ENCODE measurements around the gene B4GALT5. TPM values are rescaled to one million over a fixed set of nuclear protein-coding genes. Genes with fewer than 3 reads are reported as not detected.

Gene B4GALT5
- total RNA-seq, 2 donors from 2014 or later: 62.1 to 74.9 TPM

DNA sequence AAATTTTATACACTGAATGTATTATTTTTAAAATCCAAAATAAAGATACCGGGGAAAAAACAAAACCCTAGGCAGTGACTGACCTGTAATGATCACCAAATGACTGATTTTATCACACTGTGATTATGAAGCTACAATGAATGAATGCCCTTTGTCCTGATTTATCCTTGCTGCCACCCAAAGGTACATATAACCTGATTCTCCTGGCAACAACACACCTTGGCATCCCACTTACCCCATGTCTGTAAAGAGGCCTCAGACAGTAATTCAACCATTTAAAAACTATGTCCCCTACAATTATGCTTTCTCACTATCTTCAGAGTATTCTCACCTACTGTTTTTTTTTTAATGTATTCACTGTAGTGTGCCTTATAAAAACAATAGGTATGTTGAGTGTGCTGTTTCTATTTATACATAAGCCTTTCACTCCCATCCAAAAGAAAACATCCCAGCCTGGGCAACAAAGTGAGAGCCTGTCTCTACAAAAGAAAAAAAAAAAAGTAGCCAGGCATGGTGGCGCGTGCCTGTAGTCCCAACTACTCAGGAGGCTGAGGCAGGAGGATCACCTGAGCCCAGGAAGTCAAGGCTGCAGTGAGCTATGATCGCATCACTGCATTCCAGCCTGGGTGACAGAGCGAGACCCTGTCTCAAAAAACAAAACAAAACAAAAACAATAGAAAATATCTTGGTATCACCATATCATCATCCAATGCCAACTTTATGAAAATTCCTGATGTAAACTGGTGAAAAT lies 21.7 kb downstream of the B4GALT5 start:
- no peak for DNase-seq (ENCODE audit: low spot score)
- Mint-ChIP-seq H3K9me3 (no peaks in the 10 kb centered on the region), H3K27ac (peak overlapping the region; percentile 35 to 97), H3K27me3 (no peaks in the 10 kb centered on the region), H3K36me3 (no peaks in the 10 kb centered on the region), H3K4me1 (ENCODE audit: low read depth in 2 of 2) (peaks cover 60 to 76% of the 10 kb centered on the region in 2 donors), H3K4me3 (no peak overlapping the region)
- no peak for ATAC-seq

DNA sequence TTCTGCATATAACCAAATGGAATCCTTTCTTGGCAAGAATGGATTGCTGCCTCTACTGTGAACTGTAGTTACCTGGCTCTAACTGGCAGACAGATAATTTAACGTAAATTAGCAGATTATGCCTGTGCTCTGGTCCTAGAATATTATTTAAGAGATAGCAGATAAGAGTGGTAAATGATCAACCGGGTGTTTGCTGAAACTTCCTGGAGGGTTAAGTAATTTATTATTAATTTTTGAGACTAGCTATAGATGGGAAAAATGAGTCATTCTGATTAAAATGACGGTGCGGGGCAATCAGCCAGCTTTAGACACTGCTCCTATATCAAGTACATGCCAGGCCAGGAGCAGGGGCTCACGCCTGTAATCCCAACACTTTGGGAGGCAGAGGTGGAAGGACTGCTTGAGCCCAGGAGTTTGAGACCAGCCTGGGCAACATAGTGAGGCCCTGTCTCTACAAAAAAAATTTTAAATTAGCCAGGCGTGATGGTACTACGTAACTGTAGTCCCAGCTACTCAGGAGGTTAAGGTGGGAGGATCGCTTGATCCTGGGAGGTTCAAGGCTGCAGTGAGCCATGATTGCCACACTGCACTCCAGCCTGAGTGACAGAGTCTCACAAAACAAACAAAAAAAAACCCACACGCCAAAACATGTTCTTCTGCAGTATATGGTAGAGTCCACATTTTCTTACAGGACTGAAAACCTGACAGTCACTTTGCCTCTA lies 22.6 kb downstream of the B4GALT5 start:
- H3K27me3 Mint-ChIP-seq: no peaks in the 10 kb centered on the region
- peaks cover 62 to 77% of the 10 kb centered on the region in 2 donors for H3K4me1 Mint-ChIP-seq (ENCODE audit: low read depth in 2 of 2)
- H3K9me3 Mint-ChIP-seq: no peaks in the 10 kb centered on the region
- no peak for DNase-seq (ENCODE audit: low spot score)
- no peak overlapping the region for H3K4me3 Mint-ChIP-seq
- no peak for ATAC-seq
- no peaks in the 10 kb centered on the region for H3K36me3 Mint-ChIP-seq
- peak overlapping the region; percentile 35 for H3K27ac Mint-ChIP-seq

DNA sequence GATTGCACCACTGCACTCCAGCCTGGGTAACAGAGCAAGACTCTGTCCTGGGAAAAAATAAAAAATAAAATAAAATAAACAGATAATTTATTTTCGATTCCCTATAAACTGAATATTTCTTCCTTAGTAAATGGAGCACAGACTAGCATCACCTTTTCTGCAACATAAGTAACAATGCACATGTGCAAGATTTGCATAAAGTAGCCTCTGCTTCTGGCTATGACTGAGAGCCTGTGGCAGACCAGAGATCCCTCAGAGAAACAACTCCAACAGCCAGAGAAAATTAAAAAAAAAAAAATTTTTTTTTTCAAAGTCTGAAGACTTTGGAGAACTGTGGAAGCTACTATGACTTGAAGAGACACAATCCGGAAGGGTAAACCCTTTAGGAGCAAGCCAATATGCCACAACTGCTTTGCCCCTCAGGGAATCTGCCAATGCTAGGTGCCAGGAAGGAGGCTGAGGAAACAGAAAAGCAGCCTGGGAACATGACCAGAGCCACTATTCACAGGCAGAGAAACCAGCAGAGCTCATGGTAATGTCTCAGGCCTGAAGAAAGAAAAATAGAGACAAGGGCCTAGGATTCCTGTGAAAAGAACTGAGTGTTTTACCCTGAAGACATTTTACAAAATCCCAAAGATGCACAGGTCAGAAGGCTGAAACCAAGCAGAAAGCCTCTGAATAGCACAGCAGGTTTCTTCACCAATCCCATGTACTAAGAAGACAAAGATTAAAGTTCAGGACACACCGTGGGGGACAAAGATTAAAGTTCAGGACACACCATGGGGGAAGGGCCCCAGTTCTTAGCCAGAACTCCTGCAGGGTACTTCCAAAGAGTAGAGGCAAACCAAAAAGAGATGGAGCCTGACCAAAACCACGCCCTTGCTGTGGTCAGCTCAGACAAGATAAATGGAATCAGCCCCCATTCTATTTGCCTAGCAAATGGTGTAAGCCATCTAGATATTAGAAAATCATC lies 25.8 kb downstream of the B4GALT5 start:
- peak overlapping the region; percentile 56 to 90 for H3K27ac Mint-ChIP-seq
- no peak overlapping the region for H3K4me3 Mint-ChIP-seq
- ATAC-seq (no peak), DNase-seq (ENCODE audit: low spot score) (no peak)
- no peaks in the 10 kb centered on the region for H3K27me3 Mint-ChIP-seq
- H3K36me3 Mint-ChIP-seq: no peaks in the 10 kb centered on the region
- peaks cover 53 to 71% of the 10 kb centered on the region in 2 donors for H3K4me1 Mint-ChIP-seq (ENCODE audit: low read depth in 2 of 2)
- no peaks in the 10 kb centered on the region for H3K9me3 Mint-ChIP-seq

DNA sequence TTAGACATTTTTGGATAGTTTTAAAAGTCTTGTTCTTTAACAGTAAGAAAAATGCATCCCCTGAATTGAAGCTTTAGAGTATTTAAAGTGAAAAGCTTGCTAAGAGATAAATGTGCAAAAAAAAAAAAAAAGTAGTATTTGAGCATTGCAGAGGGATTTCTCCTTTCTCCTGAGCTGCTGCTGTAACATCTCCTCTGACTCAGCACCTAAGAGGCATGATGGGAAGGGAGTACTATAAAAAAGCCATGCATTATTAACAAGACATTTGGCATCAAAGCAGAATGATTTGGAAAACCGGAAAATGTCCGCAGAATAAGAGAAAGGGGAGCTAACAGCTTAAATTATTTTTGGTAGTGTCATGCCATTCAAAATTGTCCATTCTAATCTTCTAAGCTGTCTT lies 27.9 kb downstream of the B4GALT5 start:
- ATAC-seq (no peak), DNase-seq (ENCODE audit: low spot score) (no peak)
- H3K4me3 Mint-ChIP-seq: peak overlapping the region; percentile 56
- no peaks in the 10 kb centered on the region for H3K27me3 Mint-ChIP-seq
- H3K4me1 Mint-ChIP-seq (ENCODE audit: low read depth in 2 of 2): peaks cover 65 to 79% of the 10 kb centered on the region in 2 donors
- H3K36me3 Mint-ChIP-seq: no peaks in the 10 kb centered on the region
- no peaks in the 10 kb centered on the region for H3K9me3 Mint-ChIP-seq
- peak overlapping the region; percentile 40 to 54 for H3K27ac Mint-ChIP-seq

DNA sequence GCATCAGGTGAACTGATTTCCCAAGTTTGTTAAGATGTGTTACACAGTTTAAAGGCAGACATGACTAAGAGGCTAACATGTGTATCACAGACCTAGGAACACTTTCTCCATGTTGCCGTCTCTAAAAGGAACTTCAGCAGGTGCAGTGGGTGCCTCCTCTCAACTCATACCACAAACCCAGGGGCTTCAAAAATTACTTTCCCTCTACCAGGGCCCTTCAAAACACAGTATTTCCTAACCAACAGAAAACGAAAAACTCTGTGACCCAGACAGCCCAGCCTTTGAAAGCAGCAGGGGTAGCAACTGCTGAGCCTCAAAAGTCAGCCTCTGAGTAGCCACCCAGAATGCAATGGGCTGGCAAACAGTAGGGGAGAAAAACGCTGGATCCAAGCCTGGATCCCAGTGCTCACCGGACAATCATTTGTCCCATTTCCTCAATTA lies 28.5 kb downstream of the B4GALT5 start:
- peak; percentile 16 to 55 for ATAC-seq

DNA sequence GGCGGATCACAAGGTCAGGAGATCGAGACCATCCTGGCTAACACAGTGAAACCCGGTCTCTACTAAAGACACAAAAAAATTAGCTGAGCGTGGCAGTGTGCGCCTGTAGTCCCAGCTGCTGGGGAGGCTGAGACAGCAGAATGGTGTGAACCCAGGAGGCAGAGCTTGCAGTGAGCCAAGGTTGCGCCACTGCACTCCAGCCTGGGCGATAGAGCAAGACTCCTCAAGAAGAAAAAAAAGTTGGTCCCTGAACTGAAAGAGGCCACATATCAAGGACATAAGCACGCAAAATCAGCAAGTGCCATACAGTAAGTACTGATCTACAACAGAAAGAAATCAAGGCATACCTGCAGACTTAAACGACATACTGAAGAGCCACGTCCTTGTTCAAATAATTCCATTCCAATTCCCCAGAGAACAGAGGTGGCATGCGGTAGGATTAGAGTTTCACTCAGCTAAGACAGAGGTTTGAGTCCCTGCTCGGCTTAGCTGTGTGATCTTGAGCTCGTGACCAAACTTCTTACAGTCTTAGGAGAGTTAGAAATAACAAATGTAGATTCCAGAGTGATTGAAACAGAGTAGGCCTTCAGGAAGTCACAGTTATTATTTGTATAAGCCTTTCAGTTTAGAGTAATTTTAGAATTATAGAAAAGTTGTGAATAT lies 29.2 kb downstream of the B4GALT5 start:
- Mint-ChIP-seq H3K4me1 (ENCODE audit: low read depth in 2 of 2) (peaks cover 65 to 82% of the 10 kb centered on the region in 2 donors), H3K9me3 (no peaks in the 10 kb centered on the region), H3K27ac (peak overlapping the region; percentile 54 to 83), H3K27me3 (no peaks in the 10 kb centered on the region), H3K4me3 (peak overlapping the region; percentile 62), H3K36me3 (no peaks in the 10 kb centered on the region)
- ATAC-seq (no peak), DNase-seq (ENCODE audit: low spot score) (no peak)

More for the DNA sequence above, 28.5 kb downstream of the B4GALT5 start:
- H3K9me3 Mint-ChIP-seq: no peaks in the 10 kb centered on the region
- peak overlapping the region; percentile 54 to 83 for H3K27ac Mint-ChIP-seq
- no peak for DNase-seq (ENCODE audit: low spot score)
- peaks cover 67 to 82% of the 10 kb centered on the region in 2 donors for H3K4me1 Mint-ChIP-seq (ENCODE audit: low read depth in 2 of 2)
- peak overlapping the region; percentile 62 for H3K4me3 Mint-ChIP-seq
- no peaks in the 10 kb centered on the region for H3K27me3 Mint-ChIP-seq
- no peaks in the 10 kb centered on the region for H3K36me3 Mint-ChIP-seq

DNA sequence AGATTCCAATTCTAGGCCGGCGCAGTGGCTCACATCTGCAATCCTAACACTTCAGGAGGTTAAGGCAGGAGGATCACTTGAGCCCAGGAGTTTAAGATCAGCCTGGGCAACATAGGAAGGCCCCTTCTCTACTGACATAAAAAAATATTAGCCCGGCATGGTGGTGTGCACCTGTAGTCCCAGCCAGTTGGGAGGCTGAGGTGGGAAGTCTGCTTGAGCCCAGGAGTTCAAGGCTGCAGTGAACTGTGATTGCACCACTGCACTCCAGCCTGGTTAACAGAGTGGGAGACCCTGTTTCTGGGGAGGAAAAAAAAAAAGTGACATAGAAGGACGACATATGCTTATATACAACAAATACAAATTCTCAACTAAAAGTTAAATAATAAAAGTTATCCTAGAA lies 30.9 kb downstream of the B4GALT5 start:
- DNase-seq (ENCODE audit: low spot score) (no peak), ATAC-seq (no peak)
- peaks cover 69 to 82% of the 10 kb centered on the region in 2 donors for H3K4me1 Mint-ChIP-seq (ENCODE audit: low read depth in 2 of 2)
- H3K27ac Mint-ChIP-seq: peak overlapping the region; percentile 95 to 97
- no peaks in the 10 kb centered on the region for H3K36me3 Mint-ChIP-seq
- H3K9me3 Mint-ChIP-seq: no peaks in the 10 kb centered on the region
- peak overlapping the region; percentile 76 for H3K4me3 Mint-ChIP-seq
- no peaks in the 10 kb centered on the region for H3K27me3 Mint-ChIP-seq

DNA sequence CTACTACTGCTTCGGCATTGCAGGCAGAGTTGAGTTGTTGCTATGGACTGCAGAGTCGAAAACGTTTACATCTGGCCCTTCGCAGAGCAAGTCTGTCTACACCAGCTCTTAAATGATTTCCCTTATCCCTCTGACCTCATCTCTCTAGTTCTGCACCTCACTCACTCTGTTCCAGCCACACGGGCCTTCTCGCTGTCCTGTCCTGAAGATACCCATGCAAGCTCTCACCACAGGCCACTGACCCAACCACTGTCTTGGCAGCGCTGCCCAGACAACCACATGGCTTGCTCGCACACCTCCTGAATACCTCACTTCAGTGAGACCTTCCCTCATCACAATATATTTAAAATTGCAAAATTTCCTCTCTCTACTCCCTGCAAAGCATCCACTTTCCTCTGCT lies 31.4 kb downstream of the B4GALT5 start:
- no peaks in the 10 kb centered on the region for H3K27me3 Mint-ChIP-seq
- no peaks in the 10 kb centered on the region for H3K36me3 Mint-ChIP-seq
- H3K9me3 Mint-ChIP-seq: no peaks in the 10 kb centered on the region
- DNase-seq (ENCODE audit: low spot score) (no peak), ATAC-seq (peak; percentile 48 to 56)
- H3K4me1 Mint-ChIP-seq (ENCODE audit: low read depth in 2 of 2): peaks cover 68 to 82% of the 10 kb centered on the region in 2 donors
- peak overlapping the region; percentile 95 to 97 for H3K27ac Mint-ChIP-seq
- H3K4me3 Mint-ChIP-seq: peak overlapping the region; percentile 76

DNA sequence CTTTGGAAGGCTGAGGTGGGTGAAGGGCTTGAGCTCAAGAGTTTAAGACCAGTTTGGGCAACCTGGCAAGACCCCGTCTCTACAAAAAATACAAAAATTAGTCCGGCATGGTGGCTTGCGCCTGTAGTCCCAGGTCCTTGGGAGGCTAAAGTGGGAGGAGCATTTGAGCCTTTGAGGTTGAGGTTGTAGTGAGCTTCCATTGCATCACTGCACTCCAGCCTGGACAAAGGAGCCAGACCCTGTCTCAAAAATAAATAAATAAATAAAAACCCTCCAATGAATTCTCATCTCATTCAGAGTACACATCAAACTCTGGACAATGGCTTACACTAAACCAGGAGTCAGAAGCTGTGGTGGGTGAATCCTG lies 31.8 kb downstream of the B4GALT5 start:
- no peak for DNase-seq (ENCODE audit: low spot score)
- Mint-ChIP-seq H3K4me1 (ENCODE audit: low read depth in 2 of 2) (peaks cover 71 to 82% of the 10 kb centered on the region in 2 donors), H3K27me3 (no peaks in the 10 kb centered on the region), H3K4me3 (peak overlapping the region; percentile 76), H3K36me3 (no peaks in the 10 kb centered on the region), H3K9me3 (no peaks in the 10 kb centered on the region), H3K27ac (peak overlapping the region; percentile 95 to 97)
- ATAC-seq: no peak

DNA sequence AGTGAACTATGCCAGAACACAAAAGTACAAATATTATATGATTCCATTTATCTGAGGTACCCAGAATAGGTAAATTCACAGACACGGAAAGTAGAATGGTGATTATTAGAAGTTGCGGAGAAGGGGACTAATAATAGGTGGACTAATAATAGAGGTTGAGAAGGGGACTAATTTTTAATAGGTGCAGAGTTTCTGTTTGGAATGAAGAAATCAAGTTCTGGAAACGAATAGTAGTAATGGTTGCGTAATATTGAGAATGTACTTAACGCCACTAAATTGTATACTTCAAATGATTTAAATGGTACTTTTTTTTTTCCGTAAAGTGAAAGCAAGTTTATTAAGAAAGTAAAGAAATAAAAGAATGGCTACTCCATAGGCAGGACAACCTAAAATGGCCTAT lies 33.2 kb downstream of the B4GALT5 start:
- Mint-ChIP-seq H3K9me3 (no peaks in the 10 kb centered on the region), H3K27ac (peak overlapping the region; percentile 95 to 97), H3K27me3 (no peaks in the 10 kb centered on the region), H3K4me1 (ENCODE audit: low read depth in 2 of 2) (peaks cover 74 to 85% of the 10 kb centered on the region in 2 donors), H3K4me3 (peak overlapping the region; percentile 82), H3K36me3 (no peaks in the 10 kb centered on the region)
- DNase-seq (ENCODE audit: low spot score) (no peak), ATAC-seq (no peak)

DNA sequence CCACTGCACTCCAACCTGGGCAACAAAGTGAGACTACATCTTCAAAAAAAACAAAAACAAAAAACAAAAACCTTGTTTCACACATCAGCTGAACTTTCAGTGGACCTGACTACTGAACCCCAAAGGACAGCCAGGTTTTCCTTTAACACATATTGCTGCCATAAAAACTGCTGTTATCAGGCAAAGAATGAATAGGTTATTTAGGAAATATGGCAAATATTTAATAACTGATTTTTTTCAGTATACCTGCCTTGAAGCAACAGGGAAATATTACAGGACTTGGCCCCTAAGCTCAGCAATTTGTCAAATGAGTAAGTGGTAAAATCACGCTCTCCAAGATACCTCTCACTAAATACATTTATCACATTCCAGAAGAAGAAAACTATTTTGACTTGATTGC lies 34.0 kb downstream of the B4GALT5 start:
- H3K36me3 Mint-ChIP-seq: no peaks in the 10 kb centered on the region
- H3K4me1 Mint-ChIP-seq (ENCODE audit: low read depth in 2 of 2): peaks cover 77 to 85% of the 10 kb centered on the region in 2 donors
- ATAC-seq: no peak
- peak overlapping the region; percentile 95 to 97 for H3K27ac Mint-ChIP-seq
- H3K4me3 Mint-ChIP-seq: peak overlapping the region; percentile 82
- H3K9me3 Mint-ChIP-seq: no peaks in the 10 kb centered on the region
- no peaks in the 10 kb centered on the region for H3K27me3 Mint-ChIP-seq
- no peak for DNase-seq (ENCODE audit: low spot score)

DNA sequence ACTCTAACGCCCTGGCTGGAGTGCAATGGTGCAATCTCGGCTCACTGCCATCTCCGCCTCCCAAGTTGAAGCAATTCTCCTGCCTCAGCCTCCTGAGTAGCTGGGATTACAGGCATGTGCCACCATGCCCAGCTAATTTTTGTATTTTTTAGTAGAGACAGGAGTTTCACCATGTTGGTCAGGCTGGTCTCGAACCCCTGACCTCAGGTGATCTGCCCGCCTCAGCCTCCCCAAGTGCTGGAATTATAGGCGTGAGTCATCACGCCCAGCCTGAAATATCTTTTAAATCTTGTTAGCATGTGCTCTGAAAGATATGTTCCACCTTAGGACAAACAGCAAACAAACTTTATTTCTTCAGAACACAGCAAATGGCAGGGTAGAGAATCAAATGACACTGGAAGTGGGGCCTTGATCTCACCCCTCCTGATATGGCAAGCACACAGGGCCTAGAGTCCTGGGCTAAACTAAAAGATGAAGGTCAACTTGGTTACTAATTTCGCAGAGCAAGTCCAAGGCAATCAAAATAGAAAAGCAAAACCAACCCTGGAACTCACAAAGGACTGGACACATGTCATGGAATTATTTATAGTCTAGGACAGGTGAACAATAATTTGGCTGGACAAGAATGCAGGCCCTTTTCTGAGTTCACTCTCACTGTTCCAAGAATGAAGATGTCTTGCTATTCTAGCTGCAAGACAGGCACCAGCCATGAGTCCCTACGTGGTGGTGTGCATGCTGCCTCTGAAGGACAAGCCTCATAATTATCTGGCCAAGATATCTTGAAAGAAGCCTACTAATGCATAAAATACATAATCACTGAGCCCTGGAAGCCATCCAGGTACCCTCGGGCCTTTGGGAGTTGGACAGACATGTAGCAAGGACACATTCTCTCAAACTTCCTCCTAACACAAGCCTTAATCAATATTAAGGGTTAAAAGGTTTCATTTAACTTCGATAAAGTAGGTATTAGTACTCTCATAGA lies 35.6 kb downstream of the B4GALT5 start:
- H3K27me3 Mint-ChIP-seq: no peaks in the 10 kb centered on the region
- H3K36me3 Mint-ChIP-seq: no peaks in the 10 kb centered on the region
- H3K27ac Mint-ChIP-seq: peak overlapping the region; percentile 95 to 97
- H3K4me1 Mint-ChIP-seq (ENCODE audit: low read depth in 2 of 2): peaks cover 80 to 88% of the 10 kb centered on the region in 2 donors
- H3K9me3 Mint-ChIP-seq: no peaks in the 10 kb centered on the region
- ATAC-seq (no peak), DNase-seq (ENCODE audit: low spot score) (no peak)
- H3K4me3 Mint-ChIP-seq: peak overlapping the region; percentile 82

Measured in natural killer cell treated with Interleukin-12 subunit alpha and Interleukin-12 subunit beta and Interleukin-15 and Interleukin-18, amount 100 ng/mL, for 72 hours (primary cell).